T-helper 1 cell treated with Interleukin-12 subunit alpha and Interleukin-12 subunit beta and Interleukin-4 antibody, amounts not matched to agents 30 μg/mL and 1 μg/mL, for 36 hours (primary cell): Measurements from ENCODE around the gene SAP30L.
A peak's percentile ranks its signal among the peaks of the same experiment; 100 is the strongest.

Experiments
- H3K27ac Mint-ChIP-seq: one replicate; pipeline ENCODE4 v1.8.0; 2021; ENCODE audit warnings: mild to moderate bottlenecking, mixed read lengths
- H3K27me3 Mint-ChIP-seq: one replicate; pipeline ENCODE4 v1.8.0; 2021; ENCODE audit warnings: low read depth, mixed read lengths
- H3K36me3 Mint-ChIP-seq: one replicate; pipeline ENCODE4 v1.8.0; 2021; ENCODE audit warnings: low read depth, mixed read lengths
- H3K4me1 Mint-ChIP-seq: one replicate; pipeline ENCODE4 v1.8.0; 2021; ENCODE audit warnings: low read depth, mixed read lengths
- H3K4me3 Mint-ChIP-seq: one replicate; pipeline ENCODE4 v1.8.0; 2021; ENCODE audit warnings: mild to moderate bottlenecking, moderate library complexity, mixed read lengths
- H3K9me3 Mint-ChIP-seq: one replicate; pipeline ENCODE4 v1.8.0; 2021; ENCODE audit warnings: mixed read lengths

Gene SAP30L

GRCh38 chr5:154465169-154465568 is 19.4 kb downstream of the SAP30L start:
- Mint-ChIP-seq H3K36me3 (no peaks in the 10 kb centered on the region), H3K4me1 (no peaks in the 10 kb centered on the region), H3K27ac (no peak overlapping the region), H3K4me3 (no peak overlapping the region), H3K9me3 (no peaks in the 10 kb centered on the region), H3K27me3 (peaks cover 25% of the 10 kb centered on the region)

GRCh38 chr5:154466147-154466546 is 20.4 kb downstream of the SAP30L start:
- Mint-ChIP-seq H3K4me3 (no peak overlapping the region), H3K4me1 (peaks cover 3% of the 10 kb centered on the region), H3K36me3 (no peaks in the 10 kb centered on the region), H3K27me3 (peaks cover 34% of the 10 kb centered on the region), H3K9me3 (no peaks in the 10 kb centered on the region), H3K27ac (no peak overlapping the region)

- Mint-ChIP-seq H3K4me3 (no peak overlapping the region), H3K36me3 (no peaks in the 10 kb centered on the region), H3K9me3 (no peaks in the 10 kb centered on the region), H3K27me3 (peaks cover 40% of the 10 kb centered on the region), H3K27ac (no peak overlapping the region), H3K4me1 (peaks cover 3% of the 10 kb centered on the region)
These were observed 20.9 kb downstream of the SAP30L start for GRCh38 chr5:154466671-154467070.

- Mint-ChIP-seq H3K36me3 (no peaks in the 10 kb centered on the region), H3K4me1 (peaks cover 3% of the 10 kb centered on the region), H3K27me3 (peaks cover 51% of the 10 kb centered on the region), H3K27ac (no peak overlapping the region), H3K9me3 (no peaks in the 10 kb centered on the region), H3K4me3 (no peak overlapping the region)
These were observed 22.0 kb downstream of the SAP30L start for GRCh38 chr5:154467655-154468354.

GRCh38 chr5:154470137-154470536 is 24.3 kb downstream of the SAP30L start:
- peaks cover 2% of the 10 kb centered on the region for H3K36me3 Mint-ChIP-seq
- peaks cover 74% of the 10 kb centered on the region for H3K27me3 Mint-ChIP-seq
- H3K9me3 Mint-ChIP-seq: no peaks in the 10 kb centered on the region
- no peak overlapping the region for H3K27ac Mint-ChIP-seq
- peaks cover 11% of the 10 kb centered on the region for H3K4me1 Mint-ChIP-seq
- no peak overlapping the region for H3K4me3 Mint-ChIP-seq

- Mint-ChIP-seq H3K9me3 (no peaks in the 10 kb centered on the region), H3K36me3 (peaks cover 2% of the 10 kb centered on the region), H3K4me3 (no peak overlapping the region), H3K27ac (no peak overlapping the region), H3K27me3 (peaks cover 80% of the 10 kb centered on the region), H3K4me1 (peaks cover 15% of the 10 kb centered on the region)
These were observed 25.4 kb downstream of the SAP30L start for GRCh38 chr5:154470947-154471870.

- H3K4me3 Mint-ChIP-seq: no peak overlapping the region
- H3K9me3 Mint-ChIP-seq: no peaks in the 10 kb centered on the region
- H3K4me1 Mint-ChIP-seq: peaks cover 20% of the 10 kb centered on the region
- peaks cover 2% of the 10 kb centered on the region for H3K36me3 Mint-ChIP-seq
- peaks cover 84% of the 10 kb centered on the region for H3K27me3 Mint-ChIP-seq
- peak overlapping the region; percentile 82 for H3K27ac Mint-ChIP-seq
These were observed 27.2 kb downstream of the SAP30L start for GRCh38 chr5:154472871-154473580.

- Mint-ChIP-seq H3K4me1 (peaks cover 20% of the 10 kb centered on the region), H3K27me3 (peaks cover 83% of the 10 kb centered on the region)
These were observed 27.9 kb downstream of the SAP30L start for GRCh38 chr5:154473581-154474283.

GRCh38 chr5:154474396-154475334 is 28.9 kb downstream of the SAP30L start:
- Mint-ChIP-seq H3K36me3 (peaks cover 5% of the 10 kb centered on the region), H3K9me3 (no peaks in the 10 kb centered on the region), H3K27me3 (peaks cover 91% of the 10 kb centered on the region), H3K4me3 (peak overlapping the region; percentile 19), H3K4me1 (peaks cover 23% of the 10 kb centered on the region), H3K27ac (peak overlapping the region; percentile 65)

More at GRCh38 chr5:154473581-154474283, 27.9 kb downstream of the SAP30L start:
- Mint-ChIP-seq H3K9me3 (no peaks in the 10 kb centered on the region), H3K4me3 (no peak overlapping the region), H3K27ac (peak overlapping the region; percentile 65), H3K36me3 (peaks cover 2% of the 10 kb centered on the region)

- no peak overlapping the region for H3K4me3 Mint-ChIP-seq
- H3K27ac Mint-ChIP-seq: peak overlapping the region; percentile 84
- H3K4me1 Mint-ChIP-seq: peaks cover 21% of the 10 kb centered on the region
These were observed 30.0 kb downstream of the SAP30L start for GRCh38 chr5:154475591-154476353.

GRCh38 chr5:154476354-154477205 is 30.8 kb downstream of the SAP30L start:
- Mint-ChIP-seq H3K27me3 (peaks cover 90% of the 10 kb centered on the region), H3K27ac (peak overlapping the region; percentile 76), H3K36me3 (peaks cover 5% of the 10 kb centered on the region), H3K9me3 (no peaks in the 10 kb centered on the region), H3K4me1 (peaks cover 20% of the 10 kb centered on the region), H3K4me3 (no peak overlapping the region)

More at GRCh38 chr5:154475591-154476353, 30.0 kb downstream of the SAP30L start:
- Mint-ChIP-seq H3K27me3 (peaks cover 90% of the 10 kb centered on the region), H3K9me3 (no peaks in the 10 kb centered on the region), H3K36me3 (peaks cover 5% of the 10 kb centered on the region)
